CD4-positive, alpha-beta T cell treated with Interferon gamma for 1 hour (primary cell): ENCODE results near the gene PDE1C.

Source experiments
- DNase-seq: peaks from one replicate; pipeline ENCODE4 v3.0.0-alpha.2; 2020

PDE1C gene

GRCh38 chr7:31935124-31936054 lies 134.8 kb downstream of the PDE1C start:
- DNase-seq = no peak

- no peak for DNase-seq
Measured at GRCh38 chr7:31934551-31934950, 135.7 kb downstream of the PDE1C start.

GRCh38 chr7:31933481-31933880 lies 136.7 kb downstream of the PDE1C start:
- no peak for DNase-seq

- no peak for DNase-seq
Measured at GRCh38 chr7:31926991-31927584, 143.1 kb downstream of the PDE1C start.

GRCh38 chr7:31925753-31926454 lies 144.3 kb downstream of the PDE1C start:
- DNase-seq = no peak

- DNase-seq = no peak
Measured at GRCh38 chr7:31924251-31924650, 146.0 kb downstream of the PDE1C start.

- no peak for DNase-seq
Measured at GRCh38 chr7:31922848-31923247, 147.4 kb downstream of the PDE1C start.

GRCh38 chr7:31921047-31921446 lies 149.2 kb downstream of the PDE1C start:
- no peak for DNase-seq

- DNase-seq = no peak
Measured at GRCh38 chr7:31919678-31920369, 150.4 kb downstream of the PDE1C start.

GRCh38 chr7:31918706-31919393 lies 151.4 kb downstream of the PDE1C start:
- no peak for DNase-seq

GRCh38 chr7:31917256-31917655 lies 153.0 kb downstream of the PDE1C start:
- DNase-seq = no peak

- no peak for DNase-seq
Measured at GRCh38 chr7:31910191-31910590, 160.0 kb downstream of the PDE1C start.

GRCh38 chr7:31906479-31907171 lies 163.6 kb downstream of the PDE1C start:
- no peak for DNase-seq

GRCh38 chr7:31903962-31904361 lies 166.2 kb downstream of the PDE1C start:
- DNase-seq = no peak

- no peak for DNase-seq
Measured at GRCh38 chr7:31899356-31899927, 170.8 kb downstream of the PDE1C start.

- no peak for DNase-seq
Measured at GRCh38 chr7:31896925-31897324, 173.3 kb downstream of the PDE1C start.

GRCh38 chr7:31894308-31894707 lies 175.9 kb downstream of the PDE1C start:
- no peak for DNase-seq

GRCh38 chr7:31893365-31893764 lies 176.8 kb downstream of the PDE1C start:
- no peak for DNase-seq

GRCh38 chr7:31892099-31892829 lies 177.9 kb downstream of the PDE1C start:
- no peak for DNase-seq

- no peak for DNase-seq
Measured at GRCh38 chr7:31890766-31891165, 179.4 kb downstream of the PDE1C start.

- no peak for DNase-seq
Measured at GRCh38 chr7:31890198-31890597, 180.0 kb downstream of the PDE1C start.
